Hepatocyte (in vitro differentiated cells): ENCODE measurements around the gene WHRN. TPM values are rescaled to one million over a fixed set of nuclear protein-coding genes. Genes with fewer than 3 reads are reported as not detected.

Experiments
- DNase-seq: peaks from one replicate; pipeline ENCODE4 v3.0.0-alpha.2; 2016; ENCODE audit warnings: low spot score
- H2AFZ ChIP-seq: fragments of 200-600 bp; sonication (generic); 2 replicates; pipeline ENCODE4 v1.6.0; 2016; ENCODE audit warnings: antibody characterized with exemption, mild to moderate bottlenecking
- H3K27ac ChIP-seq: fragments of 200-600 bp; sonication (generic); 2 replicates; pipeline ENCODE4 v1.5.1; 2016; ENCODE audit warnings: mild to moderate bottlenecking
- H3K27me3 ChIP-seq: fragments of 200-600 bp; sonication (generic); 2 replicates; pipeline ENCODE4 v1.6.1; 2016
- H3K36me3 ChIP-seq: fragments of 200-600 bp; sonication (generic); replicated peaks from 2 replicates; pipeline ENCODE4 v1.5.1; 2016; ENCODE audit warnings: low read depth; ENCODE audit not compliant: insufficient read depth
- H3K4me1 ChIP-seq: fragments of 200-600 bp; sonication (generic); 2 replicates; pipeline ENCODE4 v1.5.1; 2016; ENCODE audit warnings: mild to moderate bottlenecking, moderate library complexity; ENCODE audit not compliant: insufficient read depth
- H3K4me2 ChIP-seq: fragments of 200-600 bp; sonication (generic); 2 replicates; pipeline ENCODE4 v1.6.0; 2016
- H3K4me3 ChIP-seq: fragments of 200-600 bp; sonication (generic); 2 replicates; pipeline ENCODE4 v1.5.1; 2016; ENCODE audit warnings: mild to moderate bottlenecking
- H3K79me2 ChIP-seq: fragments of 200-600 bp; sonication (generic); 2 replicates; pipeline ENCODE4 v1.6.0; 2017; ENCODE audit warnings: mild to moderate bottlenecking
- H3K9me2 ChIP-seq: fragments of 200-600 bp; sonication (generic); replicated peaks from 2 replicates; pipeline ENCODE4 v1.6.0; 2017; ENCODE audit warnings: mild to moderate bottlenecking; ENCODE audit not compliant: insufficient read depth
- H3K9me3 ChIP-seq: fragments of 200-600 bp; sonication (generic); 2 replicates; pipeline ENCODE4 v1.5.1; 2016; ENCODE audit warnings: low read depth, mild to moderate bottlenecking
- H4K20me1 ChIP-seq: fragments of 200-600 bp; sonication (generic); 2 replicates; pipeline ENCODE4 v1.6.0; 2016; ENCODE audit warnings: mild to moderate bottlenecking; ENCODE audit not compliant: insufficient read depth, poor library complexity, severe bottlenecking
- CTCF ChIP-seq: fragments of 200-600 bp; sonication (generic); IDR thresholded peaks from 2 replicates; pipeline ENCODE4 v1.5.1; 2016; ENCODE audit warnings: antibody characterized with exemption, mild to moderate bottlenecking; ENCODE audit not compliant: poor library complexity
- EZH2 ChIP-seq: fragments of 200-600 bp; sonication (generic); IDR thresholded peaks from 2 replicates; pipeline ENCODE4 v1.6.1; 2016; ENCODE audit warnings: antibody characterized with exemption, mild to moderate bottlenecking, borderline replicate concordance
- EZH2phosphoT487 ChIP-seq: fragments of 200-600 bp; sonication (generic); IDR thresholded peaks from one replicate; pipeline ENCODE4 v1.6.1; 2018; ENCODE audit warnings: antibody characterized with exemption, mild to moderate bottlenecking, low read depth, moderate library complexity; ENCODE audit not compliant: unreplicated experiment, severe bottlenecking
- WGBS: methylation state at CpG from one replicate; pipeline ENCODE4 v1.1.6; 2016; ENCODE audit warnings: low lambda C conversion rate; ENCODE audit errors: missing lambda C conversion rate; 5-methylcytosine and 5-hydroxymethylcytosine counted together
- polyA plus RNA-seq: library from polyadenylated mRNA; unstranded; fragments of >200 nt; fragmentation: Nextera tagmentation; extraction: Ambion mirVana; gene quantifications from 2 replicates; pipeline ENCODE4 v1.2.1, GENCODE V29; 2016
- total RNA-seq: library from RNA; depleted of rRNA; stranded (reverse); fragments of >200 nt; gene quantifications from 2 replicates; pipeline ENCODE4 v1.2.3, GENCODE V29; 2014

The WHRN gene
- total and polyA plus RNA-seq, 2 experiments from 2014 or later, result 3.2 to 6.6 TPM

GRCh38 chr9:114446036-114446435, 59.2 kb downstream of the WHRN start:
- Histone ChIP-seq H3K79me2 (no peaks in the 10 kb centered on the region), H3K36me3 (no peaks in the 10 kb centered on the region), H3K4me2 (no peak overlapping the region)

GRCh38 chr9:114445616-114446015, 59.7 kb downstream of the WHRN start:
- no peaks in the 10 kb centered on the region for H3K79me2 ChIP-seq
- no peak overlapping the region for H2AFZ ChIP-seq
- no peak overlapping the region for H3K4me3 ChIP-seq
- H3K4me1 ChIP-seq, result no peaks in the 10 kb centered on the region
- TF ChIP-seq EZH2phosphoT487, result no peak
- no peak for TF ChIP-seq CTCF
- TF ChIP-seq EZH2, result no peak
- H3K9me3 ChIP-seq, result no peaks in the 10 kb centered on the region
- no peak overlapping the region for H3K4me2 ChIP-seq
- no peak overlapping the region for H3K27ac ChIP-seq
- DNase-seq, result no peak
- no peaks in the 10 kb centered on the region for H3K9me2 ChIP-seq
- H4K20me1 ChIP-seq, result no peaks in the 10 kb centered on the region
- 94% methylated on average over 5 of the region's 5 CpGs for WGBS
- H3K27me3 ChIP-seq, result no peaks in the 10 kb centered on the region
- no peaks in the 10 kb centered on the region for H3K36me3 ChIP-seq

More at GRCh38 chr9:114446036-114446435, 59.2 kb downstream of the WHRN start:
- no peak for TF ChIP-seq EZH2
- no peak for TF ChIP-seq EZH2phosphoT487
- Histone ChIP-seq H4K20me1 (no peaks in the 10 kb centered on the region), H3K27ac (no peak overlapping the region), H3K4me1 (no peaks in the 10 kb centered on the region), H3K4me3 (no peak overlapping the region), H3K9me3 (no peaks in the 10 kb centered on the region), H3K9me2 (no peaks in the 10 kb centered on the region), H3K27me3 (no peaks in the 10 kb centered on the region), H2AFZ (no peak overlapping the region)
- 72% methylated on average over 4 of the region's 4 CpGs for WGBS
- no peak for DNase-seq

DNA sequence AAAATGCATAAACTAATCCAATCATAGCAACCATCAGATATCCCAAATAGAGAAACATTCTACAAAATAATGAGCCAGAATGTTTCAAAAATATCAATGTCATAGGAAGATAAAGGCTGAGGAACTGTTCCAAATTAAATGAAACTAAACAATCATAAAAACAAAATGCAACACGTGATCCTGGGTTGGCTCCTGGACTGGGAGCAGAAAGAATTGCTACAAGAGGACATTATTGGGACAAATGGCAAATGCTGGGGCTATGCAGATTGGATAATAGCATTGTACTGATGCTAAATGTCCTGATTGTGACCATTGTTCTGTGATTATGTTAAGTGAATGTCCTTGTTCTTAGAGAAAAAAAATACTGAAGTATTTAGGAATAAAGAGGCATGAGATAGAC, 63.3 kb downstream of the WHRN start:
- H3K9me2 ChIP-seq, result no peaks in the 10 kb centered on the region
- TF ChIP-seq CTCF (no peak), EZH2 (no peak), EZH2phosphoT487 (no peak)
- 75% methylated on average over 1 of the region's 1 CpG for WGBS

GRCh38 chr9:114437401-114437893, 67.8 kb downstream of the WHRN start:
- Histone ChIP-seq H4K20me1 (no peaks in the 10 kb centered on the region), H3K4me1 (no peaks in the 10 kb centered on the region), H3K27ac (no peak overlapping the region), H3K9me2 (no peaks in the 10 kb centered on the region), H3K27me3 (no peaks in the 10 kb centered on the region), H3K4me3 (no peak overlapping the region), H2AFZ (no peak overlapping the region), H3K36me3 (no peaks in the 10 kb centered on the region), H3K4me2 (no peak overlapping the region), H3K9me3 (no peaks in the 10 kb centered on the region), H3K79me2 (no peaks in the 10 kb centered on the region)
- no peak for TF ChIP-seq EZH2
- TF ChIP-seq CTCF, result no peak
- no peak for TF ChIP-seq EZH2phosphoT487
- 63% methylated on average over 2 of the region's 2 CpGs for WGBS
- DNase-seq, result no peak

More for the DNA sequence above, 63.3 kb downstream of the WHRN start:
- no peak overlapping the region for H3K4me2 ChIP-seq
- no peak for DNase-seq
- no peak overlapping the region for H2AFZ ChIP-seq
- no peaks in the 10 kb centered on the region for H3K9me3 ChIP-seq
- H3K4me1 ChIP-seq, result no peaks in the 10 kb centered on the region
- H3K36me3 ChIP-seq, result no peaks in the 10 kb centered on the region
- no peaks in the 10 kb centered on the region for H4K20me1 ChIP-seq
- no peaks in the 10 kb centered on the region for H3K27me3 ChIP-seq
- H3K27ac ChIP-seq, result no peak overlapping the region
- H3K79me2 ChIP-seq, result no peaks in the 10 kb centered on the region
- no peak overlapping the region for H3K4me3 ChIP-seq
